H9 (cell line): ENCODE measurements around the gene NTN3. TPM values are rescaled to one million over a fixed set of nuclear protein-coding genes. Genes with fewer than 3 reads are reported as not detected.

Source experiments
- DNase-seq: peaks from one replicate; pipeline ENCODE4 v3.0.0-alpha.2; 2017
- H2AFZ ChIP-seq: one replicate; pipeline ENCODE4 v1.6.1; 2013; ENCODE audit warnings: mild to moderate bottlenecking, low read length, control low read depth, moderate library complexity
- H2AK5ac ChIP-seq: 2 replicates; pipeline ENCODE4 v1.6.1; 2013; ENCODE audit warnings: low read length, control low read depth, mixed read lengths; ENCODE audit not compliant: insufficient read length
- H2BK120ac ChIP-seq: one replicate; pipeline ENCODE4 v1.6.1; 2013; ENCODE audit warnings: low read depth, mild to moderate bottlenecking, low read length, control low read depth, inconsistent platforms; ENCODE audit not compliant: poor library complexity, severe bottlenecking
- H2BK12ac ChIP-seq: 2 replicates; pipeline ENCODE4 v1.6.1; 2013; ENCODE audit warnings: low read length, control low read depth, mixed read lengths, low read depth; ENCODE audit not compliant: insufficient read length
- H2BK15ac ChIP-seq: 2 replicates; pipeline ENCODE4 v1.6.1; 2013; ENCODE audit warnings: low read depth, low read length, control low read depth
- H2BK20ac ChIP-seq: one replicate; pipeline ENCODE4 v1.6.1; 2013; ENCODE audit warnings: low read depth, mild to moderate bottlenecking, low read length, control low read depth, inconsistent platforms; ENCODE audit not compliant: poor library complexity, severe bottlenecking
- H2BK5ac ChIP-seq: 2 replicates; pipeline ENCODE4 v1.6.1; 2013; ENCODE audit warnings: low read length, control low read depth, mixed read lengths; ENCODE audit not compliant: insufficient read length
- H3K14ac ChIP-seq: 2 replicates; pipeline ENCODE4 v1.6.1; 2013; ENCODE audit warnings: low read length, control low read depth; ENCODE audit not compliant: insufficient read depth
- H3K18ac ChIP-seq: 2 replicates; pipeline ENCODE4 v1.6.1; 2013; ENCODE audit warnings: low read depth, mild to moderate bottlenecking, mixed read lengths, low read length, control low read depth; ENCODE audit not compliant: insufficient read length
- H3K23ac ChIP-seq: 2 replicates; pipeline ENCODE4 v1.6.1; 2013; ENCODE audit warnings: low read length, control low read depth, mixed read lengths, low read depth; ENCODE audit not compliant: insufficient read length
- H3K23me2 ChIP-seq: 2 replicates; pipeline ENCODE4 v1.6.1; 2013; ENCODE audit warnings: low read depth, mild to moderate bottlenecking, mixed read lengths, low read length, control low read depth; ENCODE audit not compliant: insufficient read length, poor library complexity, severe bottlenecking
- H3K27ac ChIP-seq: 2 replicates; pipeline ENCODE4 v1.5.1; 2013; ENCODE audit warnings: low read length, control low read depth, mixed read lengths, low read depth; ENCODE audit not compliant: insufficient read length
- H3K27me3 ChIP-seq: 2 replicates; pipeline ENCODE4 v1.6.1; 2013; ENCODE audit warnings: low read length, control low read depth, inconsistent platforms; ENCODE audit not compliant: insufficient read depth
- H3K4ac ChIP-seq: 2 replicates; pipeline ENCODE4 v1.6.1; 2013; ENCODE audit warnings: low read depth, mild to moderate bottlenecking, control low read depth, inconsistent platforms, low read length, moderate library complexity
- H3K4me1 ChIP-seq: 2 replicates; pipeline ENCODE4 v1.6.1; 2013; ENCODE audit warnings: low read length, control low read depth, inconsistent platforms; ENCODE audit not compliant: insufficient read depth
- H3K4me2 ChIP-seq: 2 replicates; pipeline ENCODE4 v1.6.1; 2013; ENCODE audit warnings: low read length, control low read depth, mixed read lengths; ENCODE audit not compliant: insufficient read length, insufficient read depth
- H3K56ac ChIP-seq: 2 replicates; pipeline ENCODE4 v1.6.1; 2013; ENCODE audit warnings: low read depth, mild to moderate bottlenecking, mixed read lengths, low read length, control low read depth; ENCODE audit not compliant: insufficient read length
- H3K79me1 ChIP-seq: 2 replicates; pipeline ENCODE4 v1.6.1; 2013; ENCODE audit warnings: low read depth, mild to moderate bottlenecking, moderate library complexity, low read length, control low read depth, inconsistent platforms; ENCODE audit not compliant: insufficient read depth, poor library complexity, severe bottlenecking
- H3K79me2 ChIP-seq: 2 replicates; pipeline ENCODE4 v1.6.1; 2013; ENCODE audit warnings: low read length, control low read depth, inconsistent platforms; ENCODE audit not compliant: insufficient read depth
- H3K9ac ChIP-seq: 2 replicates; pipeline ENCODE4 v1.6.1; 2013; ENCODE audit warnings: low read length, control low read depth, mixed read lengths; ENCODE audit not compliant: insufficient read length; ENCODE audit errors: extremely low read depth
- H3K9me3 ChIP-seq: one replicate; pipeline ENCODE4 v1.6.1; 2013; ENCODE audit warnings: low read depth, low read length, inconsistent platforms; ENCODE audit not compliant: control insufficient read depth
- H3T11ph ChIP-seq: one replicate; pipeline ENCODE4 v1.6.1; 2013; ENCODE audit warnings: mild to moderate bottlenecking, low read length, control low read depth, inconsistent platforms
- H4K20me1 ChIP-seq: one replicate; pipeline ENCODE4 v1.6.1; 2013; ENCODE audit not compliant: control insufficient read depth, insufficient read length, insufficient read depth
- H4K5ac ChIP-seq: 2 replicates; pipeline ENCODE4 v1.6.1; 2013; ENCODE audit warnings: low read depth, mild to moderate bottlenecking, mixed read lengths, low read length, control low read depth; ENCODE audit not compliant: insufficient read length
- H4K8ac ChIP-seq: replicated peaks from 2 replicates; pipeline ENCODE4 v1.6.1; 2013; ENCODE audit warnings: low read length, control low read depth, mixed read lengths, low read depth; ENCODE audit not compliant: insufficient read length
- H4K91ac ChIP-seq: 2 replicates; pipeline ENCODE4 v1.6.1; 2013; ENCODE audit warnings: low read depth, mild to moderate bottlenecking, moderate library complexity, mixed read lengths, low read length, control low read depth; ENCODE audit not compliant: insufficient read length
- H3K27ac Mint-ChIP-seq, 3 experiments: 2 replicates in 2 of 3; 3 replicates in 1 of 3; pipeline ENCODE4 v1.8.0; 2020 to 2021; ENCODE audit warnings: mixed read lengths in 3 of 3, mild to moderate bottlenecking in 1 of 3, moderate library complexity in 1 of 3
- H3K27me3 Mint-ChIP-seq: 2 replicates; pipeline ENCODE4 v1.8.0; 2021; ENCODE audit warnings: low read depth, mild to moderate bottlenecking, moderate library complexity, mixed read lengths
- H3K36me3 Mint-ChIP-seq, 3 experiments: 2 replicates in 2 of 3; 3 replicates in 1 of 3; pipeline ENCODE4 v1.8.0; 2020 to 2021; ENCODE audit warnings: low read depth in 3 of 3, mixed read lengths in 3 of 3; ENCODE audit not compliant: insufficient read depth in 1 of 3
- H3K4me1 Mint-ChIP-seq, 2 experiments: 2 replicates each; pipeline ENCODE4 v1.8.0; 2020; ENCODE audit warnings: mixed read lengths in 2 of 2
- H3K4me3 Mint-ChIP-seq, 2 experiments: 2 replicates in 1 of 2; 3 replicates in 1 of 2; pipeline ENCODE4 v1.8.0; 2020 to 2021; ENCODE audit warnings: mild to moderate bottlenecking in 2 of 2, mixed read lengths in 2 of 2, moderate library complexity in 1 of 2
- H3K9me3 Mint-ChIP-seq, 2 experiments: 2 replicates in 1 of 2; 3 replicates in 1 of 2; pipeline ENCODE4 v1.8.0; 2020; ENCODE audit warnings: mild to moderate bottlenecking in 2 of 2, mixed read lengths in 2 of 2, moderate library complexity in 1 of 2
- CTCF ChIP-seq: fragments of 200-600 bp; sonication (generic); conservative IDR thresholded peaks from 3 replicates; pipeline ENCODE4 v1.8.0; 2021; ENCODE audit warnings: antibody characterized with exemption, mild to moderate bottlenecking
- WGBS: extraction: QIAGEN DNeasy Blood & Tissue Kit; methylation state at CpG from one replicate; pipeline ENCODE4 v1.1.7; 2013; ENCODE audit warnings: missing lambda C conversion rate, low lambda C conversion rate, mixed read lengths; ENCODE audit not compliant: insufficient read length; ENCODE audit errors: extremely low coverage; 5-methylcytosine and 5-hydroxymethylcytosine counted together
- total RNA-seq: library from RNA; stranded (reverse); gene quantifications from 2 replicates; pipeline ENCODE4 v1.2.1, GENCODE V29; 2021

NTN3 gene
- total RNA-seq, 1 experiment from 2014 or later, result 1.3 TPM

- H2BK12ac ChIP-seq, result no peak overlapping the region
- H2BK120ac ChIP-seq, result no peak overlapping the region
- no peaks in the 10 kb centered on the region for H3K79me2 ChIP-seq
- no peak for DNase-seq
- Mint-ChIP-seq H3K9me3 (no peaks in the 10 kb centered on the region), H3K27ac (no peak overlapping the region), H3K36me3 (peaks cover 0 to 18% (median 4%) of the 10 kb centered on the region in 3 experiments; a peak in 4 of 7 replicates), H3K27me3 (no peaks in the 10 kb centered on the region), H3K4me1 (no peaks in the 10 kb centered on the region), H3K4me3 (no peak overlapping the region)
- no peak overlapping the region for H2AK5ac ChIP-seq
- no peak overlapping the region for H3K56ac ChIP-seq
- no peak overlapping the region for H4K8ac ChIP-seq
- no peak for TF ChIP-seq CTCF
- no peak overlapping the region for H3K27ac ChIP-seq
- H3K4me2 ChIP-seq, result no peak overlapping the region
- H3K9ac ChIP-seq, result no peak overlapping the region
- WGBS, result no CpG with 5 or more reads among the region's 5 CpGs
- no peak overlapping the region for H2BK5ac ChIP-seq
- H2BK20ac ChIP-seq, result no peak overlapping the region
- no peaks in the 10 kb centered on the region for H3K4me1 ChIP-seq
- no peak overlapping the region for H3K14ac ChIP-seq
- H2BK15ac ChIP-seq, result no peak overlapping the region
- H3K79me1 ChIP-seq, result no peaks in the 10 kb centered on the region
- H4K5ac ChIP-seq, result no peak overlapping the region
- no peaks in the 10 kb centered on the region for H3K27me3 ChIP-seq
- no peak overlapping the region for H4K91ac ChIP-seq
- no peaks in the 10 kb centered on the region for H3K9me3 ChIP-seq
- no peak overlapping the region for H3T11ph ChIP-seq
- no peaks in the 10 kb centered on the region for H3K23me2 ChIP-seq
- no peak overlapping the region for H3K23ac ChIP-seq
- no peaks in the 10 kb centered on the region for H4K20me1 ChIP-seq
- no peak overlapping the region for H3K4ac ChIP-seq
- no peak overlapping the region for H3K18ac ChIP-seq
- no peak overlapping the region for H2AFZ ChIP-seq
Observed at GRCh38 chr16:2495041-2495440, 23.9 kb downstream of the NTN3 start.
